ENCODE data around the gene CCDC24.

Gene CCDC24

GRCh38 chr1:43981636-43982035 lies 9.8 kb upstream of the CCDC24 start:
- no peak for DNase-seq

GRCh38 chr1:43982241-43982640 lies 9.2 kb upstream of the CCDC24 start:
- DNase-seq = no peak

- no peak for DNase-seq
Observed at GRCh38 chr1:43982808-43983207, 8.6 kb upstream of the CCDC24 start.

GRCh38 chr1:43983253-43983899 lies 8.0 kb upstream of the CCDC24 start:
- no peak for DNase-seq

- DNase-seq = no peak
Observed at GRCh38 chr1:43984855-43985254, 6.5 kb upstream of the CCDC24 start.

- no peak for DNase-seq
Observed at GRCh38 chr1:43985984-43986595, 5.3 kb upstream of the CCDC24 start.

- no peak for DNase-seq
Observed at GRCh38 chr1:43986712-43987111, 4.7 kb upstream of the CCDC24 start.

GRCh38 chr1:43987159-43987902 lies 4.1 kb upstream of the CCDC24 start:
- no peak for DNase-seq

- no peak for DNase-seq
Observed at GRCh38 chr1:43990271-43991199, 864 bp upstream of the CCDC24 start.

- no peak for DNase-seq
Observed at GRCh38 chr1:43991200-43991475, 261 bp upstream of the CCDC24 start.

GRCh38 chr1:43992232-43992995 lies 1.0 kb downstream of the CCDC24 start:
- no peak for DNase-seq

- no peak for DNase-seq
Observed at GRCh38 chr1:43993206-43993914, 2.0 kb downstream of the CCDC24 start.

GRCh38 chr1:43994071-43994470 lies 2.7 kb downstream of the CCDC24 start:
- no peak for DNase-seq

- DNase-seq = no peak
Observed at GRCh38 chr1:43994794-43995790, 3.7 kb downstream of the CCDC24 start.

GRCh38 chr1:43995984-43996732 lies 4.8 kb downstream of the CCDC24 start:
- no peak for DNase-seq

- no peak for DNase-seq
Observed at GRCh38 chr1:43996733-43997115, 5.3 kb downstream of the CCDC24 start.

GRCh38 chr1:43997295-43997999 lies 6.0 kb downstream of the CCDC24 start:
- DNase-seq = no peak

GRCh38 chr1:43998000-43998378 lies 6.6 kb downstream of the CCDC24 start:
- no peak for DNase-seq

- DNase-seq = no peak
Observed at GRCh38 chr1:43999455-43999854, 8.1 kb downstream of the CCDC24 start.

Measured in activated naive CD4-positive, alpha-beta T cell (primary cell).